ENCODE measurements around the gene WWC1. TPM values are rescaled to one million over a fixed set of nuclear protein-coding genes. Genes with fewer than 3 reads are reported as not detected.

WWC1 gene
- total and polyA plus RNA-seq, 4 donors = 48.4 to 77.0 (median 56.2) TPM

DNA sequence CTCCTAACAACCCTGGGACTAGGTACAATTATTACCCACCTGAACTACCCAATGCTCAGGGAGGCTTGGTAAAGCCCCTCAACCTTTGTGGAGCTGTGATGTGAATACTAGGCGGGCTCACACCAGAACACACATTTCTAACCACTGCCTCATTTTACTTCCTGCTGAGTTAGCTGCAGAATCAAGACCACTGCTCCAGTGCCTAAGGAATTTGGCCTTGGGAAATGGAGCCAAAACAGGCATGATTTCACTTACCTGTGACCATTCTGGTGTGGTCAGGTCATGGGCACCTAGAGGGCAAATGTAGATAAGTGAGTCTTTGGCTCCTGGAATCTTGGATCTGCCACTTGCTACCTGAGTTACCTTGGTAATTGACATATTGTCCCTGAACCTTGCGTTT is 5.2 kb downstream of the WWC1 start:
- DNase-seq (no peak), ATAC-seq (ENCODE audit: insufficient read depth, low FRiP score) (no peak)
- 89 to 93% methylated on average over 2 of the region's 2 CpGs for WGBS, 2 donors
- H3K9me3 ChIP-seq (ENCODE audit: control insufficient read depth in 4 of 4, insufficient read depth in 3 of 4, low read length in 3 of 4) = no peaks in the 10 kb centered on the region
- H3K4me3 ChIP-seq = no peak overlapping the region
- no peaks in the 10 kb centered on the region for H3K36me3 ChIP-seq (ENCODE audit: control insufficient read depth in 4 of 4, insufficient read depth in 4 of 4, low read length in 4 of 4)
- H3K9ac ChIP-seq (ENCODE audit: insufficient read depth in 1 of 2, low read length in 2 of 2) = no peak overlapping the region
- H3K27ac ChIP-seq (ENCODE audit: low read depth in 1 of 2, low read length in 1 of 2) = peak overlapping the region in 1 of 2 donors; percentile 2
- TF ChIP-seq, protein P1, sequence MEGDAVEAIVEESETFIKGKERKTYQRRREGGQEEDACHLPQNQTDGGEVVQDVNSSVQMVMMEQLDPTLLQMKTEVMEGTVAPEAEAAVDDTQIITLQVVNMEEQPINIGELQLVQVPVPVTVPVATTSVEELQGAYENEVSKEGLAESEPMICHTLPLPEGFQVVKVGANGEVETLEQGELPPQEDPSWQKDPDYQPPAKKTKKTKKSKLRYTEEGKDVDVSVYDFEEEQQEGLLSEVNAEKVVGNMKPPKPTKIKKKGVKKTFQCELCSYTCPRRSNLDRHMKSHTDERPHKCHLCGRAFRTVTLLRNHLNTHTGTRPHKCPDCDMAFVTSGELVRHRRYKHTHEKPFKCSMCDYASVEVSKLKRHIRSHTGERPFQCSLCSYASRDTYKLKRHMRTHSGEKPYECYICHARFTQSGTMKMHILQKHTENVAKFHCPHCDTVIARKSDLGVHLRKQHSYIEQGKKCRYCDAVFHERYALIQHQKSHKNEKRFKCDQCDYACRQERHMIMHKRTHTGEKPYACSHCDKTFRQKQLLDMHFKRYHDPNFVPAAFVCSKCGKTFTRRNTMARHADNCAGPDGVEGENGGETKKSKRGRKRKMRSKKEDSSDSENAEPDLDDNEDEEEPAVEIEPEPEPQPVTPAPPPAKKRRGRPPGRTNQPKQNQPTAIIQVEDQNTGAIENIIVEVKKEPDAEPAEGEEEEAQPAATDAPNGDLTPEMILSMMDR (IDR thresholded peaks at IDR 0.05; ENCODE audit: control extremely low read depth, extremely low read depth) = no peak
- peaks cover 0 to 9% (median 0%) of the 10 kb centered on the region in 3 donors for H3K27me3 ChIP-seq (ENCODE audit: control insufficient read depth in 3 of 3, insufficient read depth in 3 of 3, low read length in 2 of 3)
- peaks cover 0 to 25% (median 3%) of the 10 kb centered on the region in 5 donors for H3K4me1 ChIP-seq (ENCODE audit: control insufficient read depth in 5 of 5, insufficient read depth in 5 of 5, low read length in 5 of 5)

DNA sequence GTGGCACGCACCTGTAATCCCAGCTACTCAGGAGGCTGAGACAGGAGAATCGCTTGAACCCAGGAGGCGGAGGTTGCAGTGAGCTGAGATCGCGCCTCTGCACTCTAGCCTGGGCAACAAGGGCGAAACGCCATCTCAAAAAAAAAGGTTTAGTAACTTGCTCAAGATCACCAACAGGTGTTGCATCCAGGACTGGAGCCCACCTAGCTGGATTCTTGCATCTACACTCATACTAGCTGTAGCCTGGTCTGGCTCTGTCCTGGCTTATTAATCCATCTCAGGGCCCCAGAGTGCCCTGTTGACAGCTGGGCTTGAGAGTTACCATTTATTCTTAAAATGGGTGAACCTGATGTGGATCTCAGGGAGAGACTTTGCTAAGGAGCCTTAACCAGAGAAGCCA is 7.5 kb downstream of the WWC1 start:
- Histone ChIP-seq H3K9ac (ENCODE audit: insufficient read depth in 1 of 2, low read length in 2 of 2) (no peak overlapping the region), H3K9me3 (ENCODE audit: control insufficient read depth in 4 of 4, insufficient read depth in 3 of 4, low read length in 3 of 4) (no peaks in the 10 kb centered on the region), H3K27ac (ENCODE audit: low read depth in 1 of 2, low read length in 1 of 2) (no peak overlapping the region), H3K4me3 (no peak overlapping the region), H3K36me3 (ENCODE audit: control insufficient read depth in 4 of 4, insufficient read depth in 4 of 4, low read length in 4 of 4) (no peaks in the 10 kb centered on the region), H3K27me3 (ENCODE audit: control insufficient read depth in 3 of 3, insufficient read depth in 3 of 3, low read length in 2 of 3) (no peaks in the 10 kb centered on the region), H3K4me1 (ENCODE audit: control insufficient read depth in 5 of 5, insufficient read depth in 5 of 5, low read length in 5 of 5) (peaks cover 0 to 42% (median 8%) of the 10 kb centered on the region in 5 donors)
- WGBS, 2 donors = 96 to 98% methylated on average over 7 of the region's 7 CpGs
- no peak for ATAC-seq (ENCODE audit: insufficient read depth, low FRiP score)
- no peak for DNase-seq
- TF ChIP-seq, protein P1 (IDR thresholded peaks at IDR 0.05; ENCODE audit: control extremely low read depth, extremely low read depth) = no peak

DNA sequence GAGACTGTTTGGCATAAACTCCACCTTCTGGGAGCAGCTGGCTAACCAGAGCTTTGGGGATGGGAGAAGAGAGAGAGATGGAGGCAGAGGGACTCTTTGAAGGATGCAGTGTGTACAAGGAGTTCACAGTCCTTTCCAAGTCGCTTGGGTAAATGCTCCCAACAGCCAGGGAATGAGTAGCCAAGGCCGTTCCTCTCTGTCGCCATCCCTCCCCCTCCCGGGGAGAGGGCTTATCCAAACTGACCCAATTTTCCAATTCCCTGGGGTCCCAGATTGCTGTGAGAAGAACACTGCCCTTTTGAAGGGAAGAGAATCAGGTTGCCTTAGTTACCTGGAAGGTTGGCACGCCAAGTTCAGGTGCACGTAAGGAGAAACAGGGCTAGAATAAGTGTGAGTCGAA is 7.9 kb downstream of the WWC1 start:
- TF ChIP-seq, protein P1 (IDR thresholded peaks at IDR 0.05; ENCODE audit: control extremely low read depth, extremely low read depth) = no peak
- Histone ChIP-seq H3K27ac (ENCODE audit: low read depth in 1 of 2, low read length in 1 of 2) (no peak overlapping the region), H3K4me3 (no peak overlapping the region), H3K9ac (ENCODE audit: insufficient read depth in 1 of 2, low read length in 2 of 2) (no peak overlapping the region), H3K27me3 (ENCODE audit: control insufficient read depth in 3 of 3, insufficient read depth in 3 of 3, low read length in 2 of 3) (no peaks in the 10 kb centered on the region), H3K4me1 (ENCODE audit: control insufficient read depth in 5 of 5, insufficient read depth in 5 of 5, low read length in 5 of 5) (peaks cover 0 to 45% (median 8%) of the 10 kb centered on the region in 5 donors), H3K9me3 (ENCODE audit: control insufficient read depth in 4 of 4, insufficient read depth in 3 of 4, low read length in 3 of 4) (no peaks in the 10 kb centered on the region), H3K36me3 (ENCODE audit: control insufficient read depth in 4 of 4, insufficient read depth in 4 of 4, low read length in 4 of 4) (no peaks in the 10 kb centered on the region)
- WGBS, 2 donors = 80 to 97% methylated on average over 7 of the region's 7 CpGs
- DNase-seq (no peak), ATAC-seq (ENCODE audit: insufficient read depth, low FRiP score) (no peak)
